Activated CD8-positive, alpha-beta memory T cell treated with anti-CD3 and anti-CD28 coated beads, Interleukin-2, amount 50 U/mL, for 48 hours (primary cell): ENCODE results near the gene HAAO.
"Not testable (repeated sequence)": the region's sequence is repeated elsewhere in the genome, so short reads cannot be mapped to it uniquely, and the experiment has no call there.

Experiments used
- DNase-seq: peaks from one replicate; pipeline ENCODE4 v3.0.0-alpha.2; 2020

HAAO gene

DNA sequence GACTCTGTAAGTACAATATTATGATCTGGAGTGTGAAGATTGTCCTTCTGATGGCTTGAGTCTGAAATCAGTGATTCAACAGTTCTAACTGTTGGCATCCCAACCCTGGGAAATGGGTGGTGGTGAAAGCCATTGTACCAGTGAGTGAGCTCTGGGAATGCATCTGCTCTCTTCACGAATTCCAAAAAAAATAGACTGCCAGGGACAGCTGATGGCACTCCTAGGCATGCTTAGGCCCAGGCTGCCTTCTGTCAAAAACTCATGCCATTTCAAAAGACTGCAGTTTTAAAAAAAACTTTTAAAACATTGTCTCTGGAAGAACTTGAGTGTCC lies 48.8 kb downstream of the HAAO start:
- no peak for DNase-seq

- no peak for DNase-seq
Observed at GRCh38 chr2:42742740-42743658, 49.4 kb downstream of the HAAO start.

DNA sequence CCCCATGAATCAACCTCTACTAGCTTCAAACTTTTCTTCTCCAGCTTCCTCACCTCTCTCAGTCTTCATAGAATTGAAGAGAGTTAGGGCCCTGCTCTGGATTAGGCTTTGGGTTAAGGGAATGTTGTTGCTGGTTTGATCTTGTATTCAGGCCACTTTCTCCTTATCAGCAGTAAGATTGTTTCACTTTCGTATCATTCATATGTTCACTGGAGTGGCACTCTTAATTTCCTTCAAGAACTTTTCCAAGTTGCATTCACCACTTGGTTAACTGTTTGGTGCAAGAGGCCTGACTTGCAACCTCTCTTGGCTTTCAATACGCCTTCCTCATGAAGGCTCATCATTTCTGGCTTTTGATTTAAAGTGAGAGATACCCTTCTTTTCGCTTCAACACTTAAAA lies 51.2 kb downstream of the HAAO start:
- DNase-seq = no peak

GRCh38 chr2:42736598-42737322 lies 55.6 kb downstream of the HAAO start:
- no peak for DNase-seq

DNA sequence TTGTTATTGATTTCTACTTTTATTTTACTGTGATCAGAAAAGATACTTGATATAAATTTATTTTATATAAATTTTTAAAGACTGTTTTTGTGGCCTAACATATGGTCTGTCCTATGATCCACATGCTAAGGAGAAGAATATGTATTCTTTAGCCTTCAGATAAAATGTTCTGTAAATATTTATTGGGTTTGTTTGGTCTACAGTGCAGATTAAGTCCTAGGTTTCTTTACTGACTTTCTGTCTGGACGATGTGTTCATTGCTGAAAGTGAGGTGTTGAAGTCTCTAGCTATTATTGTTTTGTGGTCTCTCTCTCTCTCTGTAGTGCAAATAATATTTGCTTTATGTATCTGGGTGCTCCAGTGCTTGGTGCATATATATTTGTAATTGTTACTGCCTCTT lies 58.5 kb downstream of the HAAO start:
- DNase-seq = no peak

GRCh38 chr2:42731316-42731715 lies 61.1 kb downstream of the HAAO start:
- DNase-seq = not testable (repeated sequence)

GRCh38 chr2:42726680-42727079 lies 65.7 kb downstream of the HAAO start:
- DNase-seq = no peak

DNA sequence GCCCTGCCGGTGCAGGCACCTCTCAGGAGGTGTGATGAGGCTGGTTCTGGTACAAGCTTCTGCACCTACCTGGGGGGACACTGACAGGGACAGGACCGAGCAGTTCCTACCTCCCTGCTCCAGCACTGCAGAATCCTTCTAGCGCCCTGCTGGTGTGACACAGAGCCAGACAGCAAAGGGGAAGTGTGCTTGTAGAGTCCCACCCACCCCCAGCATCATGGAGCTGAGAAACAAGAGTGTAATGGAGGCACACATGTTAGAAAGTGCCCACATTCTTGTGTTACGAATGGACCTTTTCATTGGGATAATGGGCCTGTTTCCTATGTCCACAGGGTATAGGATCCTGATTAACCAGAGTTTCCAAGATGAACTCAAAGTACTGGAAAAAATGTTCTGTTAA lies 66.7 kb downstream of the HAAO start:
- no peak for DNase-seq

GRCh38 chr2:42724886-42725285 lies 67.5 kb downstream of the HAAO start:
- no peak for DNase-seq

DNA sequence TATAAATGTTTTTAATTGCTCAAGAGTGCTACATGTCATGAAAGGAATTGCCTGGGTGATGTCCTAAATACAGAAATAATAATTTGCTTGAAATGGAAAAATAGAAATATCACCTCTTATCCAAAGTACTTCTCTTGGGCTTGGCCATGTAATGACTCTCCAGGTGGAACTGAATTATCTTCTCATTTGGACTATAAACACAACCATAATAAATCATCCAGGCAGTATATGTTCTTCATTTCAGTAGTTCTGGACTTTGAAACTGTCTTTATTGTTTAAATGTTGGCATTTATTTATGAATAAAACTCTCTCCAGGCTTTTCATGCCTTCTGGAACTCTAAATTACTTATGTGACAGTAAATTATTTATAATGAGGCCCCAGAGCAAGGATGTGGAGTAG lies 68.9 kb downstream of the HAAO start:
- no peak for DNase-seq

GRCh38 chr2:42722320-42723190 lies 69.8 kb downstream of the HAAO start:
- DNase-seq = no peak

DNA sequence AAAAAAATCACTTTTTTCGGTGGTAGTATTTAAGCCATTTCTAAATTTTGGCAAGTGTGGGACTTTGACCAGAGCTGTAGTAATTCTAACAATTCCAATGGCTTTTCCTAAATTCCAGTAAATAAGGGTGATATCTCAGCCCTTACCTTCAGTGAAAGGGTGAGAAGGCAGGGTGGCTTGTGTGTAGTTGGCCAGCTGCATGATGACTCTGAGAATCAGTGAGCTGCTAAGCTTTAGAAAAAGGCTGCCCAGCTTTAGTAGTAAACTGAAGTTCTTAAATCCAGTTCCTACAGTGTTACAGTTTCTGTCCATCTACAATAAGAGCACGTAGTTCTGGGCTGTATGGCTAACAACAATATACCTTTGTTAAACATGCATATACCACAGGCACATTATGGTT lies 70.5 kb downstream of the HAAO start:
- DNase-seq = no peak
